Ishikawa (cell line): ENCODE results near the gene SCCPDH.

Experiments used
- CREB1 ChIP-seq: IDR thresholded peaks from 2 replicates; pipeline ENCODE4 v1.6.1; 2012; ENCODE audit warnings: low read depth
- EGR1 ChIP-seq: IDR thresholded peaks from 2 replicates; pipeline ENCODE4 v1.6.1; 2012
- TF ChIP-seq, protein P1 (sequence below): IDR thresholded peaks from 2 replicates; pipeline ENCODE4 v1.6.1; 2012
- TF ChIP-seq, protein P2 (sequence below): IDR thresholded peaks from 2 replicates; pipeline ENCODE4 v1.6.1; 2012

DNA sequence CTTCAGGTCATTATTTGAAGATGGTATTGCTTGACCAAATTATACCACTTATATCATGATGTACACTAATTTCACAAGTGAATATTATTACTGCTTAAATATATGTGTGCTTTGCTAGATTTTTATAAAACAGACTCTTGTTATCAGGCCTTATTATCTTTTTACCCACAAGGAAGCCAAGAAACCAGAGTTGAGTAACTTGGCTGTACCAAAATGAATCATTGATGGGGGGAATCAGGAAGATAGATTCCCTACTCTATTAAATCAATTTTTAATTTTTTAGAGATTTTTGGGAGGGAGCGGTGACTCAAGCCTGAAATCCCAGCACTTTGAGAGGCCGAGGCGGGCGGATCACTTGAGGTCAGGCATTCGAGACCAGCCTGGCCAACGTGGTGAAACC is 16.0 kb upstream of the SCCPDH start:
- no peak for TF ChIP-seq CREB1
- TF ChIP-seq, protein P1, sequence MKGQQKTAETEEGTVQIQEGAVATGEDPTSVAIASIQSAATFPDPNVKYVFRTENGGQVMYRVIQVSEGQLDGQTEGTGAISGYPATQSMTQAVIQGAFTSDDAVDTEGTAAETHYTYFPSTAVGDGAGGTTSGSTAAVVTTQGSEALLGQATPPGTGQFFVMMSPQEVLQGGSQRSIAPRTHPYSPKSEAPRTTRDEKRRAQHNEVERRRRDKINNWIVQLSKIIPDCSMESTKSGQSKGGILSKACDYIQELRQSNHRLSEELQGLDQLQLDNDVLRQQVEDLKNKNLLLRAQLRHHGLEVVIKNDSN, result no peak
- no peak for TF ChIP-seq EGR1
- TF ChIP-seq, protein P2, sequence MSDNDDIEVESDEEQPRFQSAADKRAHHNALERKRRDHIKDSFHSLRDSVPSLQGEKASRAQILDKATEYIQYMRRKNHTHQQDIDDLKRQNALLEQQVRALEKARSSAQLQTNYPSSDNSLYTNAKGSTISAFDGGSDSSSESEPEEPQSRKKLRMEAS, result no peak
